Peyer's patch (tissue), 4 donors: Measurements from ENCODE around the gene CACNA2D3. TPM values are rescaled to one million over a fixed set of nuclear protein-coding genes. Genes with fewer than 3 reads are reported as not detected.
"Not testable (repeated sequence)": the region's sequence is repeated elsewhere in the genome, so short reads cannot be mapped to it uniquely, and the experiment has no call there.

Experiments
- DNase-seq, 3 donors: peaks; one replicate each; pipeline ENCODE4 v3.0.0-alpha.2; 2017 to 2019
- H3K27ac ChIP-seq, 4 donors: fragments of 200-600 bp; sonication (generic); one replicate each; pipeline ENCODE4 v1.5.1; 2016 to 2019
- H3K27me3 ChIP-seq, 2 donors: fragments of 200-600 bp; sonication (generic); one replicate each; pipeline ENCODE4 v1.5.1; 2019
- H3K36me3 ChIP-seq, 3 donors: fragments of 200-600 bp; sonication (generic); one replicate each; pipeline ENCODE4 v1.5.1; 2016 to 2019
- H3K4me1 ChIP-seq, 4 donors: fragments of 200-600 bp; sonication (generic); one replicate each; pipeline ENCODE4 v1.5.1; 2016 to 2019
- H3K4me3 ChIP-seq, 4 donors: fragments of 200-600 bp; sonication (generic); 1 replicate in 3 of 4; 2 replicates in 1 of 4; pipeline ENCODE4 v1.5.1; 2016 to 2019; ENCODE audit warnings: mild to moderate bottlenecking in 1 of 4
- H3K9me3 ChIP-seq, 4 donors: fragments of 200-600 bp; sonication (generic); one replicate each; pipeline ENCODE4 v1.5.1; 2016 to 2019; ENCODE audit warnings: mild to moderate bottlenecking in 1 of 4
- POLR2A ChIP-seq, 2 donors: fragments of 450-650 bp; IDR thresholded peaks; one replicate each; pipeline ENCODE4 v1.5.1; 2017; ENCODE audit warnings: antibody characterized with exemption in 2 of 2, mild to moderate bottlenecking in 2 of 2, moderate library complexity in 2 of 2
- total RNA-seq, 4 donors: library from RNA; depleted of rRNA; stranded (reverse); fragments of >200 nt; gene quantifications; one replicate each; pipeline ENCODE4 v1.1.0, GENCODE V29; 2016
- TF ChIP-seq, protein P1 (sequence below), 6 experiments: fragments of 450-650 bp in 4 of 6; fragments of 200-600 bp in 2 of 6; sonication (generic) in 1 of 6; IDR thresholded peaks; one replicate each; pipeline ENCODE4 v1.5.1; 2017 to 2019; ENCODE audit warnings: antibody characterized with exemption in 6 of 6, mild to moderate bottlenecking in 3 of 6, moderate library complexity in 1 of 6

CACNA2D3 gene
- total RNA-seq, 4 donors from 2014 or later = 0.27 to 5.0 TPM; not detected in 2

DNA sequence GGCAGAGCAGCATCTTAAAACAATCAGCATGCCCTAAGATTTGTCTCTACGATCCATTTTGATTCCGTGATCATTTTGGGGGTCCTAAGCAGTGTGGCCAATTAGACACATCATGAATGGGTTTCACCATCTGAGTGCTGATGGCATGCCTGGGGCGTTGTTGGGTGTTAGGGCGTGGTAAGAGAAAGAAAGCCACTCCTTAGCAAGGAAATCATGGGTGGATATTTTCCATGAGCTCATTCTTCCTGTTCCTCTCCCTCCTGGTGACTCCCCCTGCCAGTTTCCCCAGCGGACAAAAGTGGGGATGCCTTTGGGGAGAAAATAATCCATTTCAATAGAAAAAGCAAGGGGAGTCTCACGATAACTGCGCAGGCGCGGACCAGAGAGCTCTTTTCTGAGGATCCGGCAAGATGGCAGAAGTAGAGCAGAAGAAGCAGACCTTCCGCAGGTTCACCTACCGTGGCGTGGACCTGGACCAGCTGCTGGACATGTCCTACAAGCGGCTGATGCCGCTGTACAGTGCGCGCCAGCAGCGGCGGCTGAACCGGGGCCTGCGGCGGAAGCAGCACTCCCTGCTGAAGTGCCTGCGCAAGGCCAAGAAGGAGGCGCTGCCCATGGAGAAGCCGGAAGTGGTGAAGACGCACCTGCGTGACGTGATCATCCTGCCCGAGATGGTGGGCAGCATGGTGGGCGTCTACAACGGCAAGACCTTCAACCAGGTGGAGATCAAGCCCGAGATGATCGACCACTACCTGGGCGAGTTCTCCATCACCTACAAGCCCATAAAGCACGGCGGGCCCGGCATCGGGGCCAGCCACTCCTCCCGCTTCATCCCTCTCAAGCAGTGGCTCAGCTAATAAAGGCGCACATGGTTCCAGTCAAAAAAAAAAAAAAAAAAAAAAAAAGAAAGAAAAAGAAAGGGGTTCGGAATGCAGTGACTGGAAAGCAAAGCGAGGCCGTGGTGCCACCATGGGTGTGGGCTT lies 503.7 kb downstream of the CACNA2D3 start:
- no peak overlapping the region for H3K4me3 ChIP-seq
- no peaks in the 10 kb centered on the region for H3K36me3 ChIP-seq
- no peaks in the 10 kb centered on the region for H3K27me3 ChIP-seq
- no peak for DNase-seq
- H3K4me1 ChIP-seq = no peaks in the 10 kb centered on the region
- TF ChIP-seq, protein P1, sequence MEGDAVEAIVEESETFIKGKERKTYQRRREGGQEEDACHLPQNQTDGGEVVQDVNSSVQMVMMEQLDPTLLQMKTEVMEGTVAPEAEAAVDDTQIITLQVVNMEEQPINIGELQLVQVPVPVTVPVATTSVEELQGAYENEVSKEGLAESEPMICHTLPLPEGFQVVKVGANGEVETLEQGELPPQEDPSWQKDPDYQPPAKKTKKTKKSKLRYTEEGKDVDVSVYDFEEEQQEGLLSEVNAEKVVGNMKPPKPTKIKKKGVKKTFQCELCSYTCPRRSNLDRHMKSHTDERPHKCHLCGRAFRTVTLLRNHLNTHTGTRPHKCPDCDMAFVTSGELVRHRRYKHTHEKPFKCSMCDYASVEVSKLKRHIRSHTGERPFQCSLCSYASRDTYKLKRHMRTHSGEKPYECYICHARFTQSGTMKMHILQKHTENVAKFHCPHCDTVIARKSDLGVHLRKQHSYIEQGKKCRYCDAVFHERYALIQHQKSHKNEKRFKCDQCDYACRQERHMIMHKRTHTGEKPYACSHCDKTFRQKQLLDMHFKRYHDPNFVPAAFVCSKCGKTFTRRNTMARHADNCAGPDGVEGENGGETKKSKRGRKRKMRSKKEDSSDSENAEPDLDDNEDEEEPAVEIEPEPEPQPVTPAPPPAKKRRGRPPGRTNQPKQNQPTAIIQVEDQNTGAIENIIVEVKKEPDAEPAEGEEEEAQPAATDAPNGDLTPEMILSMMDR (IDR thresholded peaks at IDR 0.05) = no peak
- no peak for TF ChIP-seq POLR2A (IDR thresholded peaks at IDR 0.05)
- H3K9me3 ChIP-seq = no peaks in the 10 kb centered on the region
- H3K27ac ChIP-seq = no peak overlapping the region

DNA sequence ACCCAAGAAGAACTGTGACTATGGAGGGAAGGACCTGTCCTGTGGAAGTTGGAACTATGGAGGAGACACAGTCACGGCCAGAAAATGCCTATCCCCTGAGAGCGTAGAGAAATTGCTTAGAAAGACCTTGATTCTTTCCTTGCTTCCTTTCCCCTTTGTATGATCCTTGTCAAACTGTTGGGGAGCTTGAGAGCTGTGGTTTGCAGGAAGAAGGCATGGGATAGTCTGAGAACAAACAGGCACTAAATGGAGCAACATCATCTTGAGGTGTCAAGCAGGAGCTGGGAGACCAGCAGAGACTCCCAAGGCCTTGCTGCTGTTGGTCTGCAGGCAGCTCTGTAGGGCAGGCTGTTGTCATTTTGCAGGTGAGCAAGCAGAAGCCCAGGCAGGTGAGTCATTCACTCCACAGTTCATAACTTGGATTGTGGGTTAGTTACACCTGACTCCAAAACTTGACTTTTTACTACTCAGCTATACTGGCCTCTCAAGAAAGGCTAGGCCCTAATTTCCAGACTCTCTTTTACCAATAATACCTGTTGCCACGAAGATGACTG lies 506.6 kb downstream of the CACNA2D3 start:
- Histone ChIP-seq H3K36me3 (no peaks in the 10 kb centered on the region), H3K9me3 (no peaks in the 10 kb centered on the region), H3K4me1 (no peaks in the 10 kb centered on the region), H3K27me3 (no peaks in the 10 kb centered on the region), H3K4me3 (no peak overlapping the region), H3K27ac (no peak overlapping the region)
- TF ChIP-seq, protein P1 (IDR thresholded peaks at IDR 0.05) = no peak
- DNase-seq = no peak

DNA sequence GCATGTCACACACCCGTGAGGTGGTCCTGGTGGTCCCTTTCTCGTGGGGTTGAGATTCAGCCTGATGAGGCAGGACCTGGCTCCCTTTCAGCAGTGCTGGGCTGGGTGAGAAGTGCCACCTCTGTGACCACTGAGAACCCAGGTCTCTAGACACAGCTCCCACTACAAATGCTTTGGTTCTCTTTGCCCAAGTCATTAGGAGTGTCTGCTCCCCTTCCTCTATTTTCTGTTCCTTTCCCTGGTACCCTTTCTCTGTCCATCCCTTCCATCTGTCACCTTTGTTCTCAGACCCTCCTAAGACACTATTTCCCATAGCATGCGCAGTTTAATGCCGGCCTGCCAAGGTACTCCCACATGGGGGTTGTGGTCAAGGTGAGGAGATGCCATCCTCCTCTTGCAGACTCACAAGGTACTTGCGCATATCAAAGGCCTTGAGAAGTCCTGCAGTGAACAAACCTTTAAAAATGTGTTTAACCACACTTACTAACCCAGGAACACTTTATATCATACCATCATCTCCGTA lies 507.8 kb downstream of the CACNA2D3 start:
- no peak overlapping the region for H3K4me3 ChIP-seq
- no peaks in the 10 kb centered on the region for H3K4me1 ChIP-seq
- H3K36me3 ChIP-seq = no peaks in the 10 kb centered on the region
- no peak for TF ChIP-seq POLR2A (IDR thresholded peaks at IDR 0.05)
- TF ChIP-seq, protein P1 (IDR thresholded peaks at IDR 0.05) = no peak
- H3K27me3 ChIP-seq = no peaks in the 10 kb centered on the region
- H3K27ac ChIP-seq = no peak overlapping the region
- H3K9me3 ChIP-seq = no peaks in the 10 kb centered on the region
- DNase-seq = no peak

DNA sequence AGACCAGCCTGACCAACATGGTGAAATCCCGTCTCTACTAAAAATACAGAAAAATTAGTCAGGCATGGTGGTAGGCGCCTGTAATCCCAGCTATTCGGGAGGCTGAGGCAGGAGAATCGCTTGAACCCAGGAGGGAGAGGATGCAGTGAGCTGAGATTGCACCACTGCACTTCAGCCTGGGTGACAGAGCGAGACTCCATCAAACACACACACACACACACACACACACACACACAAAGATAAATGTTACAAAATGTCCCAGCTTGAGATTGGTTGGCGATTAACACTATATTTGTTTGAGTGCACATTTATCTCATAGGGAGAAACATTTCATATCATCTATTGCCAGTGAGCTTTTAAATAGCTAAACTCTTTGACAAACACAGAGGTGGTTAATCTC lies 508.6 kb downstream of the CACNA2D3 start:
- not testable (repeated sequence) for H3K27me3 ChIP-seq, DNase-seq, H3K27ac ChIP-seq, H3K4me1 ChIP-seq, H3K36me3 ChIP-seq, H3K9me3 ChIP-seq, H3K4me3 ChIP-seq

DNA sequence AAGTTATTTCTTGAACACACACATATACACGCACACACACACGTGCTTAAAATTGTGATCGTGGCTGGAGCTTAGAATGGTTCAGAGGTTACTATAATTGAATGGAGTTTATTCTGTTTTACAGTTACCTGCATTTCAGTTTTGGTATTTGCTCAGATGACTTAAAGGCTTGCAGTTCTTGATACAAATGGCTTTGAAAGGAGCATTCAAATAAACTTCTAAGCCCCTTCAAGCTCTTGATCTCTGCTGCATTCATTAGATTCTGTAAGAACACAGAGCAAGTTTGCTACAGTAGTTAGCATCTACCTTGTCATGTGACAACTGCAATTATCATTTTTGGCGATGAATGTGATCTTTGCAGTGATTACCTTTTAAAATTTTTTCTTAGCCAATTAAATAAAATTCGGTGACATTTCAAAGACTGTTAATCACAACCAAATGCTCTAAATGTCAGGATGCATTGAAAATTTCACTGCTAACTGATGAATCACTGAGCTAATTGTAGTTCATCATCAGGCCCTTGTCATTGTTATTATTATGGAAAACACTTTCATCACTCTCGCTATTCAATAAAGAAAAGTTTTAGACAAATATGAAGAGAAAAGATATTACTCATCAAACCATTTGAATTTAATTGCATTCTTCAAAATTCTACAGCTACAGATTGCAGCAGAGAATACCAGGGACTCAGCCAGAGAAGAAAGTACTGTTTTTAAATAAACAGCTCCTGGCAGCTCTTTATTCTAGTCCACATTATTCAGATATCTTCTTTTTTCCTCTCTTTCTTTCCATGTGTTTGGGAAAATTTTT lies 509.4 kb downstream of the CACNA2D3 start:
- DNase-seq = no peak
- Histone ChIP-seq H3K36me3 (no peaks in the 10 kb centered on the region), H3K4me3 (no peak overlapping the region), H3K4me1 (no peaks in the 10 kb centered on the region), H3K27me3 (no peaks in the 10 kb centered on the region), H3K9me3 (no peaks in the 10 kb centered on the region), H3K27ac (no peak overlapping the region)
- TF ChIP-seq POLR2A (IDR thresholded peaks at IDR 0.05) = no peak
- TF ChIP-seq, protein P1 (IDR thresholded peaks at IDR 0.05) = no peak
